ENCODE data around the gene TMC1. TPM values are rescaled to one million over a fixed set of nuclear protein-coding genes. Genes with fewer than 3 reads are reported as not detected.
"Not testable (repeated sequence)": the region's sequence is repeated elsewhere in the genome, so short reads cannot be mapped to it uniquely, and the experiment has no call there.

The TMC1 gene
- total RNA-seq, 1 donor from 2014 or later = not detected

DNA sequence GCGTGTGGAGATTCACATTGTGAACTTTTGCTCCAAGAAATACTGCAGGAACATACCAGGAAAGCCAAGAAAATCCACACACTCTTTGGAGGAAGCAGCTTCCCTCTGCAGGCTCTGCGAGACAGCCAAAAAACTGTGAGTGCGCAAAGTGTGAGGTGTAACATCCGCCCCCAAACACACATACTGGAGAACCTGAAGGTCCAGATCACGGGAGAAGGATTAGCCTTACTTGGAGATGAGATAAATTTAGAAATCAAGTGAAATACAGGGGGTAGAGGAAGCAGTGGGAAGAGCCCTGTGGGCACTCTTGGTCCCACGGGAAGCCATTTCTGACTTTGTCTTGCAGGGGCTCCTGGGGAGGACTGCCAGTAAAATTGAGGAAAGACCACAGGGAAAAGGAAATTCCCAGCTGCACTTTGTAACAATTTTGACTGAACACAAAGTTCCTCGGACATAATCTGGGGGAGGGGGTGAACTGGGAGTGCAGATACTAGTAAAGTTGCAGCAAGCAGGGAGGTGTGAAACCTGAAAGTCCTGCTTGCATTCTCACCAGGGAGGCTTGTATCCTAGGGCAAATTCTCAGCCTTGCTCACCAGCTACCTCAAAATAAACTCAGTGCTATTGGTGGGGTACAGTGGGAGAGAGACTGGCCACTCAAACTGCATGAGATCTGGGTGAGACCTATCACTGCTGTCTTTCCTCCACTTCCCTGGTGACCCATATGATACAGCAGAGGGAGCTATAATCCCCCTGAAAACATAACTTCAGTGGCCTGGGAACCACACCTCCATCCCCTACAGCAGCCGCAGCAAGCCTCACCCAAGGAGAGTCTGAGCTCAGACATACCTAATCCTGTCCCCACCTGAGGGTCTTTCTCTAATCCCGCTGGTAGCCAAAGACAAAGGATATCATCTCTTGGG is 322.4 kb downstream of the TMC1 start:
- Mint-ChIP-seq H3K4me3 (no peak overlapping the region), H3K27ac (no peak overlapping the region)

DNA sequence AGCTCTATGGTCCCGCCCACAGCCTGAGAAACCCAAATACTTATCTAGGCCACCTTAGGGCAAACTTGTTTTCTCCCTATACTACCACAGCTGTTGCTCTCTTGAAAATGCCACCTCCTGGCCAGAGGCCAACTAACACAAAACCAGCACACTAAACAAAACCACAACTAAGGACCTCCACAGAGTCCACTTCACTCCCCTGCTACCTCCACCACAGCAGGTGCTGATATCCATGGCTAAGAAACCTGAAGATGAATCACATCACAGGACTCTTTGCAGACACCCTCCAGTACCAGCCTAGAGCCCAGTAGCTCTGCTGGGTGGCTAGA is 323.0 kb downstream of the TMC1 start:
- H3K79me2 ChIP-seq (ENCODE audit: low read depth) = no peaks in the 10 kb centered on the region
- H3K9me3 ChIP-seq (ENCODE audit: low read depth) = no peaks in the 10 kb centered on the region
- H3K27me3 Mint-ChIP-seq (ENCODE audit: insufficient read depth, low read depth) = peaks cover 6% of the 10 kb centered on the region
- H3K9me3 Mint-ChIP-seq = peaks cover 46% of the 10 kb centered on the region
- H3K27me3 ChIP-seq = no peaks in the 10 kb centered on the region
- H3K36me3 ChIP-seq = no peaks in the 10 kb centered on the region
- no peaks in the 10 kb centered on the region for H3K4me1 Mint-ChIP-seq
- no peak overlapping the region for H3K27ac ChIP-seq
- no peak for TF ChIP-seq EZH2phosphoT487 (IDR thresholded peaks at IDR 0.05)
- no peak for TF ChIP-seq EZH2 (IDR thresholded peaks at IDR 0.05)
- TF ChIP-seq, protein P1, sequence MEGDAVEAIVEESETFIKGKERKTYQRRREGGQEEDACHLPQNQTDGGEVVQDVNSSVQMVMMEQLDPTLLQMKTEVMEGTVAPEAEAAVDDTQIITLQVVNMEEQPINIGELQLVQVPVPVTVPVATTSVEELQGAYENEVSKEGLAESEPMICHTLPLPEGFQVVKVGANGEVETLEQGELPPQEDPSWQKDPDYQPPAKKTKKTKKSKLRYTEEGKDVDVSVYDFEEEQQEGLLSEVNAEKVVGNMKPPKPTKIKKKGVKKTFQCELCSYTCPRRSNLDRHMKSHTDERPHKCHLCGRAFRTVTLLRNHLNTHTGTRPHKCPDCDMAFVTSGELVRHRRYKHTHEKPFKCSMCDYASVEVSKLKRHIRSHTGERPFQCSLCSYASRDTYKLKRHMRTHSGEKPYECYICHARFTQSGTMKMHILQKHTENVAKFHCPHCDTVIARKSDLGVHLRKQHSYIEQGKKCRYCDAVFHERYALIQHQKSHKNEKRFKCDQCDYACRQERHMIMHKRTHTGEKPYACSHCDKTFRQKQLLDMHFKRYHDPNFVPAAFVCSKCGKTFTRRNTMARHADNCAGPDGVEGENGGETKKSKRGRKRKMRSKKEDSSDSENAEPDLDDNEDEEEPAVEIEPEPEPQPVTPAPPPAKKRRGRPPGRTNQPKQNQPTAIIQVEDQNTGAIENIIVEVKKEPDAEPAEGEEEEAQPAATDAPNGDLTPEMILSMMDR (IDR thresholded peaks at IDR 0.05) = no peak
- no peak for DNase-seq (ENCODE audit: low spot score)
- no peaks in the 10 kb centered on the region for H3F3A ChIP-seq (ENCODE audit: low read depth)
- H3K4me1 ChIP-seq = no peaks in the 10 kb centered on the region
- H3K4me2 ChIP-seq = no peak overlapping the region
- no peak overlapping the region for H3K4me3 Mint-ChIP-seq
- H4K20me1 ChIP-seq (ENCODE audit: low read depth) = no peaks in the 10 kb centered on the region
- H3K4me3 ChIP-seq = no peak overlapping the region
- no peak overlapping the region for H2AFZ ChIP-seq (replicated peaks)
- peaks cover 2% of the 10 kb centered on the region for H3K36me3 Mint-ChIP-seq
- no peak overlapping the region for H3K27ac Mint-ChIP-seq
- no peak overlapping the region for H3K9ac ChIP-seq

More for the DNA sequence above, 322.4 kb downstream of the TMC1 start:
- H4K20me1 ChIP-seq (ENCODE audit: low read depth) = no peaks in the 10 kb centered on the region
- H3K4me1 ChIP-seq = peaks cover 6% of the 10 kb centered on the region
- Mint-ChIP-seq H3K36me3 (peaks cover 2% of the 10 kb centered on the region), H3K9me3 (peaks cover 42% of the 10 kb centered on the region), H3K4me1 (no peaks in the 10 kb centered on the region), H3K27me3 (ENCODE audit: insufficient read depth, low read depth) (peaks cover 6% of the 10 kb centered on the region)
- H2AFZ ChIP-seq (replicated peaks) = no peak overlapping the region
- H3K9me3 ChIP-seq (ENCODE audit: low read depth) = no peaks in the 10 kb centered on the region
- H3K27me3 ChIP-seq = no peaks in the 10 kb centered on the region
- TF ChIP-seq, protein P1 (IDR thresholded peaks at IDR 0.05) = peak; percentile 26
- TF ChIP-seq EZH2phosphoT487 (IDR thresholded peaks at IDR 0.05) = no peak
- no peak for DNase-seq (ENCODE audit: low spot score)
- H3K4me2 ChIP-seq = no peak overlapping the region
- H3K4me3 ChIP-seq = no peak overlapping the region
- no peak overlapping the region for H3K9ac ChIP-seq
- no peaks in the 10 kb centered on the region for H3K36me3 ChIP-seq
- H3K27ac ChIP-seq = no peak overlapping the region
- H3K79me2 ChIP-seq (ENCODE audit: low read depth) = no peaks in the 10 kb centered on the region
- H3F3A ChIP-seq (ENCODE audit: low read depth) = no peaks in the 10 kb centered on the region

DNA sequence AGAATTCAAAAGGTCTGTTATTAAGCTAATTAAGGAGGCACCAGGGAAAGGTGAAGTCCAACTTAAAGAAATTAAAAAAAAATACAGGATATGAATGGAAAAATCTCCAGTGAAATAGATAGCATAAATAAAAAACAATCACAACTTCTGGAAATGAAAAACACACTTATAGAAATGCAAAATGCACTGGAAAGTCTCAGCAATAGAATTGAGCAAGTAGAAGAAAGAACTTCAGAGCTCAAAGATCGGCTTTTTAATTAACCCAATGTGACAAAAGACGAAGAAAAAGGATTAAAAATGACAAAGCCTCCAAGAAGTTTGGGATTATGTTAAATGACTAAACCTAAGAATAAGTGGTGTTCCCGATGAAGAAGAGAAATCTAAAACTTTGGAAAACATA is 323.6 kb downstream of the TMC1 start:
- not testable (repeated sequence) for H2AFZ ChIP-seq (replicated peaks); H3K79me2 ChIP-seq (ENCODE audit: low read depth); H4K20me1 ChIP-seq (ENCODE audit: low read depth); H3K9me3 ChIP-seq (ENCODE audit: low read depth); DNase-seq (ENCODE audit: low spot score); H3K4me2 ChIP-seq; H3K27me3 ChIP-seq; H3K4me1 Mint-ChIP-seq; H3K27ac ChIP-seq; H3K4me1 ChIP-seq; H3K27me3 Mint-ChIP-seq (ENCODE audit: insufficient read depth, low read depth); H3K9ac ChIP-seq; H3K36me3 ChIP-seq; H3K36me3 Mint-ChIP-seq; H3K4me3 Mint-ChIP-seq; H3K4me3 ChIP-seq; H3K27ac Mint-ChIP-seq; H3F3A ChIP-seq (ENCODE audit: low read depth)
- peaks cover 50% of the 10 kb centered on the region for H3K9me3 Mint-ChIP-seq

DNA sequence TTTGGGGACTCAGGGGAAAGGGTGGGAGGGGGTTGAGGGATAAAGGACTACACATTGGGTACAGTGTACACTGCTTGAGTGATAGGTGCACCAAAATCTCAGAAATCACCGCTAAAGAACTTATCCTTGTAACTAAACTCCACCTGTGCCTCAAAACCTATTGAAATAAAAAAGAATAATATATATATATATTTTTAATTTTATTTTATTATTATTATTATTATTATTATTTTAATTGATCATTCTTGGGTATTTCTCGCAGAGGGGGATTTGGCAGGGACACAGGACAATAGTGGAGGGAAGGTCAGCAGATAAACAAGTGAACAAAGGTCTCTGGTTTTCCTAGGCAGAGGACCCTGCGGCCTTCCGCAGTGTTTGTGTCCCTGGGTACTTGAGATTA is 328.8 kb downstream of the TMC1 start:
- not testable (repeated sequence) for H3K9ac ChIP-seq; H3K36me3 ChIP-seq; H3K4me1 Mint-ChIP-seq; H4K20me1 ChIP-seq (ENCODE audit: low read depth); H3K27me3 Mint-ChIP-seq (ENCODE audit: insufficient read depth, low read depth); H3K27ac ChIP-seq; H2AFZ ChIP-seq (replicated peaks); DNase-seq (ENCODE audit: low spot score); H3K27me3 ChIP-seq; H3K4me2 ChIP-seq; H3K4me3 Mint-ChIP-seq; H3K36me3 Mint-ChIP-seq; H3K9me3 ChIP-seq (ENCODE audit: low read depth); H3F3A ChIP-seq (ENCODE audit: low read depth); H3K27ac Mint-ChIP-seq; H3K4me1 ChIP-seq; H3K4me3 ChIP-seq; H3K79me2 ChIP-seq (ENCODE audit: low read depth)
- peaks cover 35% of the 10 kb centered on the region for H3K9me3 Mint-ChIP-seq

Measured in neural progenitor cell (in vitro differentiated cells).